ENCODE measurements around the gene CYP2W1.

CYP2W1 gene

DNA sequence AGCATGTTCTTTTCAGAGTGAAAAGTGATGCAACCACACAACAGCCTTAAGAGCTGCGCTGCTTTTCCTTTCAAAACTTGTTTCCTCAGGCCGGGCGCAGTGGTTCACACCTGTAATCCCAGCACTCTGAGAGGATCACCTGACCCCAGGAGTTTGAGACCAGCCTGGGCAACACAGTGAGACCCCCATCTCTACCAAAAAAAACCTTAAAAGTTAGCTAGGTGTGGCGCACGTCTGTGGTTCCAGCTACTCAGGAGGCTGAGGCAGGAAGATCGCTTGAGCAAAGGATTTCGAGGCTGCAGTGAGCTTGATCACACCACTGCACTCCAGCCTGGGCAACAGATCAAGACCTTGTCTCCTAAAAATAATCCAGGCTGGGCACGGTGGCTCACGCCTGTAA, 9.7 kb upstream of the CYP2W1 start:
- DNase-seq (ENCODE audit: low read depth) = no peak
- TF ChIP-seq MYC (IDR thresholded peaks at IDR 0.05; ENCODE audit: low read depth, low read length) = no peak
- TF ChIP-seq, protein P1, sequence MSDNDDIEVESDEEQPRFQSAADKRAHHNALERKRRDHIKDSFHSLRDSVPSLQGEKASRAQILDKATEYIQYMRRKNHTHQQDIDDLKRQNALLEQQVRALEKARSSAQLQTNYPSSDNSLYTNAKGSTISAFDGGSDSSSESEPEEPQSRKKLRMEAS (IDR thresholded peaks at IDR 0.05; ENCODE audit: low read depth, low read length) = no peak
- no peak for TF ChIP-seq POLR2A (IDR thresholded peaks at IDR 0.05; ENCODE audit: extremely low read depth, insufficient read length)
- TF ChIP-seq, protein P2, sequence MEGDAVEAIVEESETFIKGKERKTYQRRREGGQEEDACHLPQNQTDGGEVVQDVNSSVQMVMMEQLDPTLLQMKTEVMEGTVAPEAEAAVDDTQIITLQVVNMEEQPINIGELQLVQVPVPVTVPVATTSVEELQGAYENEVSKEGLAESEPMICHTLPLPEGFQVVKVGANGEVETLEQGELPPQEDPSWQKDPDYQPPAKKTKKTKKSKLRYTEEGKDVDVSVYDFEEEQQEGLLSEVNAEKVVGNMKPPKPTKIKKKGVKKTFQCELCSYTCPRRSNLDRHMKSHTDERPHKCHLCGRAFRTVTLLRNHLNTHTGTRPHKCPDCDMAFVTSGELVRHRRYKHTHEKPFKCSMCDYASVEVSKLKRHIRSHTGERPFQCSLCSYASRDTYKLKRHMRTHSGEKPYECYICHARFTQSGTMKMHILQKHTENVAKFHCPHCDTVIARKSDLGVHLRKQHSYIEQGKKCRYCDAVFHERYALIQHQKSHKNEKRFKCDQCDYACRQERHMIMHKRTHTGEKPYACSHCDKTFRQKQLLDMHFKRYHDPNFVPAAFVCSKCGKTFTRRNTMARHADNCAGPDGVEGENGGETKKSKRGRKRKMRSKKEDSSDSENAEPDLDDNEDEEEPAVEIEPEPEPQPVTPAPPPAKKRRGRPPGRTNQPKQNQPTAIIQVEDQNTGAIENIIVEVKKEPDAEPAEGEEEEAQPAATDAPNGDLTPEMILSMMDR (IDR thresholded peaks at IDR 0.05; ENCODE audit: low read depth, low read length) = no peak
- peak overlapping the region; percentile 23 for H3K4me3 ChIP-seq (ENCODE audit: low read depth, low read length)

- peak overlapping the region; percentile 86 for H3K4me3 ChIP-seq (ENCODE audit: low read depth, low read length)
- DNase-seq (ENCODE audit: low read depth) = peak; percentile 55
- TF ChIP-seq POLR2A (IDR thresholded peaks at IDR 0.05; ENCODE audit: extremely low read depth, insufficient read length) (no peak), MYC (IDR thresholded peaks at IDR 0.05; ENCODE audit: low read depth, low read length) (no peak)
- TF ChIP-seq, protein P2 (IDR thresholded peaks at IDR 0.05; ENCODE audit: low read depth, low read length) = no peak
Observed at GRCh38 chr7:974172-974571, 8.8 kb upstream of the CYP2W1 start.

GRCh38 chr7:974820-975681, 7.9 kb upstream of the CYP2W1 start, which contains the start of gene COX19:
TSS of gene COX19 (minus strand) at chr7:975549. CDS start at chr7:975509, 40 bp downstream.
- peak; percentile 94 for TF ChIP-seq POLR2A (IDR thresholded peaks at IDR 0.05; ENCODE audit: extremely low read depth, insufficient read length)
- TF ChIP-seq, protein P1 (IDR thresholded peaks at IDR 0.05; ENCODE audit: low read depth, low read length) = peak; percentile 47; the same call in 1 of the 2 replicates
- TF ChIP-seq, protein P2 (IDR thresholded peaks at IDR 0.05; ENCODE audit: low read depth, low read length) = no peak
- peak; percentile 73 for TF ChIP-seq MYC (IDR thresholded peaks at IDR 0.05; ENCODE audit: low read depth, low read length)
- peak within 1 kb of the TSS; percentile 86 for H3K4me3 ChIP-seq (ENCODE audit: low read depth, low read length)
- peak; percentile 96 for DNase-seq (ENCODE audit: low read depth)

GRCh38 chr7:975702-976473, 7.1 kb upstream of the CYP2W1 start:
- TF ChIP-seq, protein P2 (IDR thresholded peaks at IDR 0.05; ENCODE audit: low read depth, low read length) = no peak
- TF ChIP-seq, protein P1 (IDR thresholded peaks at IDR 0.05; ENCODE audit: low read depth, low read length) = no peak
- TF ChIP-seq POLR2A (IDR thresholded peaks at IDR 0.05; ENCODE audit: extremely low read depth, insufficient read length) (no peak), MYC (IDR thresholded peaks at IDR 0.05; ENCODE audit: low read depth, low read length) (no peak)

GRCh38 chr7:976901-977325, 6.1 kb upstream of the CYP2W1 start:
- no peak for DNase-seq (ENCODE audit: low read depth)
- TF ChIP-seq MYC (IDR thresholded peaks at IDR 0.05; ENCODE audit: low read depth, low read length) (no peak), POLR2A (IDR thresholded peaks at IDR 0.05; ENCODE audit: extremely low read depth, insufficient read length) (no peak)
- TF ChIP-seq, protein P2 (IDR thresholded peaks at IDR 0.05; ENCODE audit: low read depth, low read length) = no peak
- TF ChIP-seq, protein P1 (IDR thresholded peaks at IDR 0.05; ENCODE audit: low read depth, low read length) = no peak
- no peak overlapping the region for H3K4me3 ChIP-seq (ENCODE audit: low read depth, low read length)

More at GRCh38 chr7:975702-976473, 7.1 kb upstream of the CYP2W1 start:
- no peak for DNase-seq (ENCODE audit: low read depth)
- H3K4me3 ChIP-seq (ENCODE audit: low read depth, low read length) = no peak overlapping the region
